H7 (cell line): ENCODE data around the gene BMS1. TPM values are rescaled to one million over a fixed set of nuclear protein-coding genes. Genes with fewer than 3 reads are reported as not detected.
"Not testable (repeated sequence)": the region's sequence is repeated elsewhere in the genome, so short reads cannot be mapped to it uniquely, and the experiment has no call there.

Source experiments
- DNase-seq: peaks from one replicate; pipeline ENCODE4 v3.0.0; 2012
- H3K27me3 ChIP-seq: 2 replicates; pipeline ENCODE4 v1.6.0; 2011; ENCODE audit warnings: mild to moderate bottlenecking, low read length; ENCODE audit not compliant: control insufficient read depth, insufficient read depth
- H3K36me3 ChIP-seq: replicated peaks from 2 replicates; pipeline ENCODE4 v1.5.1; 2011; ENCODE audit warnings: low read length; ENCODE audit not compliant: control insufficient read depth, insufficient read depth
- H3K4me3 ChIP-seq: 2 replicates; pipeline ENCODE4 v1.5.1; 2011; ENCODE audit warnings: low read depth, mild to moderate bottlenecking, control low read depth, low read length, moderate library complexity; ENCODE audit not compliant: insufficient read depth
- total RNA-seq: library from RNA; depleted of rRNA; stranded (reverse); fragments of >200 nt; shearing (Covaris generic); gene quantifications from 2 replicates; pipeline ENCODE4 v1.2.3, GENCODE V29; 2014; rRNA removed

BMS1 gene
- 18.5 and 26.1 TPM in 2 replicates for total RNA-seq

- Histone ChIP-seq H3K4me3 (peak within 1 kb of the TSS; percentile 58), H3K27me3 (no peaks in the 10 kb centered on the region; the same call in none of the 2 replicates), H3K36me3 (peaks cover 16% of the 10 kb centered on the region)
- peak; percentile 92 for DNase-seq
Measured at GRCh38 chr10:42782446-42783180, at the start of gene BMS1. Gene BMS1 (plus strand): TSS chr10:42782795. CDS start chr10:42784395, 1,600 bp downstream.

DNA sequence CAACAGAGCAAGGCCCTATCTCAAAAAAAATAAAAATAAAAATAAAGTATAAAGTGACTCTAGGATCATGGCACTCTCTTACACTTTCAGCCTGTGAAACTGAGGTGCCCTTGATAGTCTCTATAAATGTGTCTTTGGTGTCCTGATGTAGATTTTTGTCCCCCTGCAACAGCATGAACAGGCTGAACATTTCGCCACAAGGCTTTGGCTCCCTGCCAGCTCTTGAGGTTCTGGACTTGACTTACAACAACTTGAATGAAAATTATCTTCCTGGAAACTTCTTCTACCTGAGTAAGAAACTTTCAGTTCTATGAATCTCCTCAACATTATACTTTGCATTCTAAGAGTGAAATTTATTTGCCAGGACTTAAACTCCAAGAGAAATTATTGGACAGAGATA is 48.1 kb upstream of the BMS1 start:
- DNase-seq = no peak
- Histone ChIP-seq H3K27me3 (no peaks in the 10 kb centered on the region), H3K4me3 (no peak overlapping the region), H3K36me3 (no peaks in the 10 kb centered on the region)

- no peaks in the 10 kb centered on the region for H3K36me3 ChIP-seq
- no peaks in the 10 kb centered on the region for H3K27me3 ChIP-seq
- no peak for DNase-seq
Measured at GRCh38 chr10:42738679-42739078, 43.9 kb upstream of the BMS1 start.

DNA sequence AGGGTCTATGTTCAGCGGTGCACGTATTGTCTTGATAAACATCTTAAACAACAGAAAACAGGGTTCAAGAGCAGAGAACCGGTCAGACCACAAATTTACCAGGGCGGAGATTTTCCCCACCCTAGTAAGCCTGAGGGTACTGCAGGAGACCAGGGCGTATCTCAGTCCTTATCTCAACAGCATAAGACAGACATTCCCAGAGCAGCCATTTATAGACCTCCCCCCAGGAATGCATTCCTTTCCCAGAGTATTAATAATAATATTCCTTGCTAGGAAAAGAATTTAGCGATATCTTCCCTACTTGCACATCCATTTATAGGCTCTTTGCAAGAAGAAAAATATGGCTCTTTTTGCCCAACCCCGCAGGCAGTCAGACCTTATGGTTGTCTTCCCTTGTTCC is 41.1 kb upstream of the BMS1 start:
- H3K36me3 ChIP-seq, H3K27me3 ChIP-seq, H3K4me3 ChIP-seq, DNase-seq: not testable (repeated sequence)

More at GRCh38 chr10:42738679-42739078, 43.9 kb upstream of the BMS1 start:
- H3K4me3 ChIP-seq = no peak overlapping the region

- Histone ChIP-seq H3K27me3 (no peaks in the 10 kb centered on the region), H3K4me3 (no peak overlapping the region), H3K36me3 (no peaks in the 10 kb centered on the region)
- DNase-seq = no peak
Measured at GRCh38 chr10:42743697-42744096, 38.9 kb upstream of the BMS1 start.

DNA sequence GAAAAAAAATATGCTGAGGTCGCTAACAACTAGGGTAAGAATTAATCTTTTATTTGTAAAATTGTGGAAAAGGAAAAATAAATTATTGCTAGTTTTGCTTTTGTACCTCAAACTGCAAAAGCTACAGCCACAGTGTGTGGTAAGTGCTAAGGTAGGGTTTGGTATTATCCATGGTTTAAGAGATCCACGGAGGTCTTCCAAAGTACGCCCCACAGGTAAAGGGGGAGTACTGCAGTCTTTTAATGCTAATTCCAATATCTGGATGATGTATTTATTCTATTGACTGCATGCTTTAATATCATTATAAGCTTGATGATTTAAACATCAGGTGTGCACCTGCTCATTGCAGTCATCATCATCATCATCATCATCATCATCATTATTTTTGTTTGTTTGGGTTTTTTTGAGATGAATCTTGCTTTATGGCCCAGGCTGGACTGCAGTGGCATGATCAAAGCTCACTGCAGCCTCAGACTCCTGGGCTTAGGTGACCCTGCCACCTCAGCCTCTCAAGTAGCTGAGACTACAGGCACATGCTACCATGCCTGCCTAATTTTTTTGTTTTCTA is 38.4 kb upstream of the BMS1 start:
- peak; percentile 14 for DNase-seq
- H3K4me3 ChIP-seq = no peak overlapping the region
- no peaks in the 10 kb centered on the region for H3K27me3 ChIP-seq
- H3K36me3 ChIP-seq = no peaks in the 10 kb centered on the region

DNA sequence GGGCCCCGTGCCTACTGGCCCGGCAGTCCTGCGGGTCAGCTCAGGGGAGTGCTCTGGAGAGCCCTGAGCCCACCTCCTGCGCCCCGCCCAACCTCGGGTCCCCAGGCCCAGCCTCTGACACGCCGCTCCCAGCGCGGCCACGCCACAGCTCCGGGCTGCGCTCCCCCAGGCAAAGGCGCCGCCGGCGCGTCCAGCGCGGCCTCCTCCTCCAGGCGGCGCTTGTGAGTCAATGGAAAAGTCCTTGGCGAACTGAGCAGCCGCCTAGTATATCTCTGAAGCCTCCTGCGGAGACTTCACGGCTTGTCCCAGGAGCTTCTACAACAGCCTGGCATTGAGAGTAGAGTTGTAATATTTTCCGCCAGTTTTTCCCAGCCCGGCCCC is 29.5 kb upstream of the BMS1 start:
- H3K27me3 ChIP-seq = peaks cover 49% of the 10 kb centered on the region
- peak overlapping the region; percentile 46 for H3K4me3 ChIP-seq
- no peaks in the 10 kb centered on the region for H3K36me3 ChIP-seq
- peak; percentile 90 for DNase-seq

- Histone ChIP-seq H3K4me3 (peak overlapping the region; percentile 46), H3K36me3 (no peaks in the 10 kb centered on the region), H3K27me3 (peaks cover 53% of the 10 kb centered on the region)
- peak; percentile 70 for DNase-seq
Measured at GRCh38 chr10:42753507-42754154, 29.0 kb upstream of the BMS1 start.

GRCh38 chr10:42754155-42755027 is 28.2 kb upstream of the BMS1 start:
- peak; percentile 85 for DNase-seq
- Histone ChIP-seq H3K27me3 (peaks cover 53% of the 10 kb centered on the region), H3K36me3 (no peaks in the 10 kb centered on the region), H3K4me3 (peak overlapping the region; percentile 46)

- Histone ChIP-seq H3K4me3 (peak overlapping the region; percentile 46), H3K27me3 (peaks cover 53% of the 10 kb centered on the region), H3K36me3 (no peaks in the 10 kb centered on the region)
- DNase-seq = peak; percentile 85
Measured at GRCh38 chr10:42755028-42755451, 27.6 kb upstream of the BMS1 start.

DNA sequence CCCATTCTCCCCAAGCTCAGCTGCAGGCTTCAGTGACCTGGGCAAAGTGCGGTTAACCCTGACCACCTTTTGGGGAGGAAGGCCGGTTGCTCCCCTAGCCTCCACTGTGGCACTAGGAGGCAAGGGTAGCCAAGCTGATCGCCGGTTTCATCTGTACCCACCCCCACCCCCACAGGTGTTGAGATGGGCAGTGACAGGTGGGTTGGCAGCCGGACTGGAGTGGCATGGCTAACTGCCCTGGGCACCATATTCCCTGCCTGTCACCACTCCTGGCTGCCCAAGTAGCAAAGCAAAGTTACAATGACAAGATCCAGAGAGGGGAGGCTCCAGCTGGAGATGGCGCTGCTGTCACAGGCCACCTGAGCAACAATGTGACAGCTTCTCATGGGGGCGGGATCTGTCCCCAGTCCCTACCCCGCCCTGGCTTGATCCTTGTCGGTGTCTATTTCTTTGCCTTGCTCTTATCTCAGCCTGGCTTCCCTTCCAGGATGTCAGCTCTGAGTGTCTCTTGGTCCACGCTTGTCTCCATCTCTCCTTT is 27.0 kb upstream of the BMS1 start:
- Histone ChIP-seq H3K27me3 (peaks cover 53% of the 10 kb centered on the region), H3K4me3 (no peak overlapping the region; the same call in 1 of the 2 replicates), H3K36me3 (no peaks in the 10 kb centered on the region)
- no peak for DNase-seq

GRCh38 chr10:42767906-42768305 is 14.7 kb upstream of the BMS1 start:
- no peaks in the 10 kb centered on the region; the same call in 1 of the 2 replicates for H3K27me3 ChIP-seq
- no peaks in the 10 kb centered on the region for H3K36me3 ChIP-seq
- no peak overlapping the region for H3K4me3 ChIP-seq
- DNase-seq = peak; percentile 55

DNA sequence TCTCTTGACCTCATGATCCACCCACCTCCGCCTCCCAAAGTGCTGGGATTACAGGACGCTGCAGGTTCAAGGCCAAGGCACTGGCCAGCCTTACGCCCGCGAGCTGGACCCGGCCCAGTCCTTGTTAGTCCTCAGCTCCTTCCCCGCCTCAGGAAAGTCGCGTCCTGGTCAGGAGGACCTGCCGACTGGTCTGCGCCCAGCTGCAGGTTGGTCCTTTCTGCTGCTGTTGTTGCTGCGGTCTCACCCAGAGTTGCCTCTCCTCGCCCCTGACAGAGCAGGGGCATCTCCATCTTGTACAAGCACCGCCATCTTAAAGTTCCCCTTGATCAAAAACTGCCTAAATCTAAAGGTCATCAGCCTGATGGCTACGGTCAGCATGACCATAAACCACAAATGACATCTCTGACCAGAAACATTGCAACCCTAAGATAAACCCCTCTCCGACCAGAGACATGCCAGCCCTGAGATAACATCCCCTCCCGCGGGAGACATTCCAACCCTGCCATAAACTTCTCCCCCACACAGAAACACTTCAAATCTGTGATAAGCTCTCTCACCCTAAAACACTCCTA is 13.9 kb upstream of the BMS1 start:
- no peak overlapping the region for H3K4me3 ChIP-seq
- no peaks in the 10 kb centered on the region for H3K36me3 ChIP-seq
- no peaks in the 10 kb centered on the region; the same call in 1 of the 2 replicates for H3K27me3 ChIP-seq
- no peak for DNase-seq

GRCh38 chr10:42769173-42769572 is 13.4 kb upstream of the BMS1 start:
- Histone ChIP-seq H3K27me3 (no peaks in the 10 kb centered on the region), H3K36me3 (no peaks in the 10 kb centered on the region), H3K4me3 (no peak overlapping the region)
- DNase-seq = no peak
